Mesenteric fat pad (tissue), 1 donor: ENCODE measurements around the gene PTPRN2. TPM values are rescaled to one million over a fixed set of nuclear protein-coding genes. Genes with fewer than 3 reads are reported as not detected.

ENCODE experiments used
- DNase-seq: peaks from one replicate; pipeline ENCODE4 v3.0.0-alpha.2; 2020; ENCODE audit warnings: low spot score
- total RNA-seq: library from RNA; stranded (reverse); fragmentation: NEBNext Ultra II Directional; extraction: Animal tissue kit (Norgen Biotek cat#: 25700); gene quantifications from one replicate; pipeline ENCODE4 v1.2.1, GENCODE V29; 2021
- donor health status: DM: yes; HTN: yes; CAD: no.

Gene PTPRN2
- total RNA-seq, 1 donor from 2014 or later: 2.6 TPM

DNA sequence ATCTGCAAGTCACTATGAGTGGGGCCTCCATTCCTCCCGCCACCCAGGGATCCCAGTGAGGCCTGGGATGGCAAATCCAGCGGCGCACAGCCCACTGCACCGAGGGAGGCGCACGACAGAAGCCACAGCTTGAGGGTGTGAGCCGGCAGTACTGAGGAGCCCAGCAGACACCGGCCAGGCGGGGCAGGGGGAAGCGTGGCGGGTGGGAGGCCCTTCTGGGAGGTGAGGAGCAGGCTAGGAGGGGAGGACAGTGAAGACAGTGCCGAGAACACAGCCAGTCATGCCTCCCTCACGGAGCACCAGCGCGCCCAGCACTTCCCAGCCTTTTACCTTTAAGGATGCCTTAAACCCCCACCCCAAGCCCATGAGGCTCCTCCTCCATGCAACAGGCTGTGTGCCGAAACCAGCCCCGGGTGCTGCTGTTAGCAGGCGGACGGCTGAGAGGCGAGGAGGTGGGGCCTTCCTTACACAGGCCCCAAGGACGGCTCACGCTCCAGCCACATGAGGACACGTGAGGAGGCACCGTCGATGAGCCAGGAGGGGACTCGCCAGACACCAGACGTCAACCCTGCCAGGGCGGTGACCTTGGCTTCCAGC is 258.5 kb downstream of the PTPRN2 start:
- no peak for DNase-seq

DNA sequence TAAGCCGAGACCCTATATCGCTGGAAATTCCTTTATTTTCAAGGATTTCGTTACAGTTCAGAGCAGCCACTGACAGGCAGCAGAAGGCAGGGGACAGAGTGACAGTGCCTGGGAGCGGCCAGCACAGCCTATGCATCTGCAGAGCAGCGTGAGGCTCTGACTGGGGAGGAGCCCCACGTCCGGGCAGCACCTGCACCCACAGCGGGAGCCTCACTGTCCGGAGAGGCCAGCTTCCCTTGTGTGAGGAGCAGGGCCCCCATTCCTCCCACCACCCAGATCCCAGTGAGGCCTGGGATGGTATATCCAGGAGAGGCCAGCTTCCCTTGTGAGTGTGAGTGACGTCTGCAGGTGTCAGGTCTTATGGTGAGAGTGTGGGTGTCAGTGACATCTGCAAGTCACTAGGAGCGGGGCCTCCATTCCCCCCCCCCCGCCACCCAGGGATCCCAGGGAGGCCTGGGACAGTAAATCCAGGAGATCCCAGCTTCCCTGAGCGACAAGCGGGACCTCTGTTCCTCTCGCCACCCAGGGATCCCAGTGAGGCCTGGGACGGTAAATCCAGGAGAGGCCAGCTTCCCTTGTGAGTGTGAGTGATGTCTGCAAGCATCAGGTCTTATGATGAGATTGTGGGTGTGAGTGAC is 259.1 kb downstream of the PTPRN2 start:
- no peak for DNase-seq

DNA sequence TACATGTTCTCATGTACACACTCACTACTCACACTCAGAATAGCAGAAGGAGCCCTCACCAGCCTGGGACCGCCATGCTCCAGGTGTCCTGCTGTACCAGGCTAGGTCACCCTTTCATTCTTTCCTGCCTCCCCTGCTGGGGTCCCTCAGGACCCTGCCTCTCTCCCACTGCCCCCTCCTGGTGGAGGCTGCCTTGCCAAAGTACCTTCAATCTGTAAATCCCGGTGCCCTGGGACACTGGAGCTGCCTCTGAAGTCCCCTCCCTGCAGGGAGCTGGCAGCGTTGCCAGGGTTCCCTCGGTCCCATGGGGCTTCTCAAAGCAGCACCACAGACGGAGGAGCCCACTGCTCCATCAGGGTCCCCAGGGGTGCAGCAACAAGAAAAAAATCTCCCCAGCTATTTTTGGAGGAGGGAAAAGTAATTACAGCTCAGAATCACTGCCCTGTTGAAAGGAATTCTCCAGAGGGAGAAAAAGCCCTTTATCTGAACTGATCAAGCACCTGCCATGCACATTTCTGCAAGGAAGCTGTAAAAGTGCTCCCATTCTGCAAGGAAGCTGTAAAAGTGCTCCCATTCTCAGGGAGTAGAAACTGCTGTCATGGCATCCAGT is 259.9 kb downstream of the PTPRN2 start:
- no peak for DNase-seq

DNA sequence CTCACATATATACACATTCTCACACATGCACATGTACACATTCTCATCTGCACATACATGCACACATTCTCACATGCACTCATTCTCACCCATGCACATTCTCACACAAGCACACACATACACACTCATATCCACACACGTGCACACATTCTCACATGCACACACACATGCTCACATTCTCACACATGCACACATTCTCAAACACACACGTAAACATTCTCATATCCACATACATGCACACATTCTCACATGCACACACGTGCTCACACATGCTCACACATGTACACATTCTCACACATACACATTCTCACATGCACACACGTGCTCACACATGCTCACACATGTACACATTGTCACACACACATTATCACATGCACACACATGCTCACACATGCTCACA is 260.6 kb downstream of the PTPRN2 start:
- DNase-seq: no peak

DNA sequence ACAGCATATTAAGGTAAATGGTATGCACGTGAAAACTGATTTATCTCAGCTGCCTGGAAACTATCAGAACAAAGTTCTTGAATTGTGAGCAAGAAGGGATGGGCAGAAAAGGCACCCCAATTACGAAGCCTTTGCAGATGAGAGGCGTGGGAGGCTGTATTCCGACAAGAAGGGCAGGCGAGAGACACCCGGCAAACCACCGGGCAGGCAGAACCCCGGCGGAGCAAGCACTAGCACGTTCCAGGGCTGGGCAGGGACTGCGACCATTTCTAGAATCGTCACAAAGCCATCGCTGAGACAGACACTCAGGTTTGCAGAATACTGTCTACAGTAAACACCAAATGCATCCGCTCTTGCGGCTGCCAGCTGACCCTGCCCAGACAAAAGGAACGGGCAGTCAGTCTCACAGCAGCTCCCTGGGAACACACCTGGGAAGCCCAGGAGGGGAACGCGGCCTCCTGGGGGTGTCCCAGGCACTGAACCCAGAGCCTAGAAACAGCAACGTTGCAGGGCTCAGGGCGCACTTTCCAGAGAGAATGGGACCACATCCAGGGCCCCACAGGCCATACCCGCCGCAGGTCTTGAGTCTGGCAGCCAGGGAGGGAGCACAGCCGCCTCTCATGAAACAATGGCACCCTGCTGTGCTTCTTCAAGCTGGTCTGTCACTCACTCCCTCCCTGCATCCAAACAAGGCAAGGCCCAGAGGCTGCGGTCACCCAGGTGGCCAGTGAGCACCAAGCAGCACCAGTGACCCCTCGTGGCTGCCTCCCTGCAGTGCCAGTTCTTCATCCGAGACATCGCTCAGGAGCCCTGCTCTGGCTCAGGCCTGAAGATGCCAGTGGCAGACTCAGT is 261.9 kb downstream of the PTPRN2 start:
- DNase-seq: no peak

DNA sequence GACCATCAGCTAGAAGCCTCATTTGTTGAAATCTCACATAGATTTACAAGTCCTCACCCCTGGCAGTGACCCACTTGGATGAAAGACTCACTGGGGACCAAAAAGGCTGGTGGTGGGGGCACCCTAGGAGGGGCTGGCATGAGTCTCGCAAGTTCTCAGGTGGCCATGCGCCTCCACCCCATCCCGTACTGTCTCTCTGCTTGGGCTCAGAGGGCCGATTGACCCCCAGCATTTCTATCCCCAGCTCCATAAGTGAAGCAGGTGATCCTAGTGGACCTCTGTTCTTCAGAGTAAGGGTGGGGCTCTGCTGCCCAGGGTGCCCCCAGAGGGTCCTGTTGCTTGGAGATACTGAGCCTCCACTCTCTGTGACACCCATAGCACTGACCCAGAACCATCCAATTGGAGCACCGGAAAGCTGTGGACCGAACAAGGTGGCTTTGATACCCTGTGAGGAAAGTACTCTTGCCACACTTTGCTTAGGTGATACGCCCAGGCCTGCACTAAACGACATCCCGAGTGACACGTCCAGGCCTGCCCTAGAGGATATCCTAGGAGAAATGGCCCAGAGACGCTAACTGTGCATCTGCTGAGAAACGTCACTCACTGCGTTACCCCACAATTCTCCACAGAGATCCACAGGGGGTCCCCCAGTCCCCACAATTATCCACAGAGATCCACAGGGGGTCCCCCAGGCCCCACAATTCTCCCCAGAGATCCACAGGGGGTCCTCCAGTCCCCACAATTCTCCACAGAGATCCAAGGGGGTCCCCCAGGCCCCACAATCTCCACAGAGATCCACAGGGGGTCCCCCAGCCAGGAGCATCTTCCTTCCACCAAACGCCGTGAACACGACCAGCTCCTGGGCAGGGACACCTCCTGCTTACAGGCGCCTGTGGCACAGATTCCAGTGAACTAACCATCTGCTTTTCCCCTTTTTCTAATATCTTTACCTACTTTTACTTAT is 262.9 kb downstream of the PTPRN2 start:
- DNase-seq: no peak

DNA sequence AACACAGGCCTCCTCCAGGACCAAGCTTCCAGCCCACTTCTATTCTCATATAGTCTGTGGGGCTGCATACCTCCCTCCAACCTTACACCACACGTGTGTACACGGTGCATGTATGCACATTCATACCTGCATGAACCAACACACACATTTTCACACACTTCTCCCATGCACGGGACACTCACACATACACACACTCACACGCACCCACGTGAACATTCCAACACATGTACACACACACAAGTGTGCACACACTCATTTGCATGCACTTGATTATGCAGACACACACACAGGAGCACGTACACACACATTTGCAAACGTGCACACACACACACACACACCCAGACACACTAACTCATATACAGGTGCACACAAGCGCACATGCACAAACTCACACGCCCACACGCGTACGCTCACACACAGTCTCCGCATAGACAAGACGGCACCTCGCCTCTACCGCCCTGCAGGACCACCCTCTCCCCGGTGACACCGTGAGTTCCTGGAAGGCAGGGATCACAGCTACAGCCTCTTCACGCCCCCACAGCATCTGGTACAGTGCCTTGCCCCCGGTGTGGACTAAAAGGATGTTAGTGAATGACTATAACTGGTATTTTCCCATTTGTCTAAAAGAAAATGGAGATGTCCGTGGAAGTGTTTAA is 263.8 kb downstream of the PTPRN2 start:
- no peak for DNase-seq

DNA sequence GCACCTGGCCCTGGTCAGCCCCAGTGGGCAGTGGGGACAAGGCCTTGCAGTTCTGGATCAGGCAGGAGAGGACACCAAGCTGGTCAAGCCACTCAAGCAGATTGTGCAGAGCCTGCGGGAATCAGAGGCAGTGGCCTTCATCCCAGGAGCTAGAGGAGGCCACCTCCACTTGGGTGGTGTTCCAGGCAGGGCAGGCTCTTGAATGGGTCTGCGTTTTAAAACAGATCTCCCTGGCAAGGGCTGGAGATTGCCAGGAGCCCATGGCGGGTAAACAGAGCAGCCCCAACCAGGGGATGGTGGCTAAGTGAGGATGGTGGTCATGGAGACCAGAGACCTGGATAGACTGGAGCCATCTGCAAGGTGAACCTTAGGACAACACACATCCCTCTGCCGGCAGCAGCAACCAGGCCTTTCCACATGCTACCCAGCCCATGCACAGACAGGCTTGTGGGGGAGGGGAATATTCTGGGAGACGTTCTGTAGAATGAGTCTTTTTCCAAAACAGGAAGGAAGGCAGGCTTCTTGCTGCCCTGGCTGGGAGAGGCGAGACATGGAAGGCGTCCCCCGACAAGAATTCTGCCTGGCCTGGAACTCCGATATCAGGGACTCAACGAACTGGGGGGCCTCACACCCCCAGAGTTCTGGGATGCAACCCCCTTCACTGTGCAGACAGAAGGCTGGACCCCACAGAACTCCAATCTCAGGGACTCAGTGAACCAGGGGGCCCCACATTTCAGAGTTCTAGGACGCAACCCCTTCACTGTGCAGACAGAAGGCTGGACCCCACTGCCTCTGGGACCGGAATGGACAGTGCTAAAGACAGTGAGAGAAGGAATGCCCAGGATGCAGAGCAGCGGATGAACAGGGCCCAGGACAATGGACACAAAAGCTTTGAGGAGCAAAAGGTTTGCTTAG is 264.8 kb downstream of the PTPRN2 start:
- no peak for DNase-seq

DNA sequence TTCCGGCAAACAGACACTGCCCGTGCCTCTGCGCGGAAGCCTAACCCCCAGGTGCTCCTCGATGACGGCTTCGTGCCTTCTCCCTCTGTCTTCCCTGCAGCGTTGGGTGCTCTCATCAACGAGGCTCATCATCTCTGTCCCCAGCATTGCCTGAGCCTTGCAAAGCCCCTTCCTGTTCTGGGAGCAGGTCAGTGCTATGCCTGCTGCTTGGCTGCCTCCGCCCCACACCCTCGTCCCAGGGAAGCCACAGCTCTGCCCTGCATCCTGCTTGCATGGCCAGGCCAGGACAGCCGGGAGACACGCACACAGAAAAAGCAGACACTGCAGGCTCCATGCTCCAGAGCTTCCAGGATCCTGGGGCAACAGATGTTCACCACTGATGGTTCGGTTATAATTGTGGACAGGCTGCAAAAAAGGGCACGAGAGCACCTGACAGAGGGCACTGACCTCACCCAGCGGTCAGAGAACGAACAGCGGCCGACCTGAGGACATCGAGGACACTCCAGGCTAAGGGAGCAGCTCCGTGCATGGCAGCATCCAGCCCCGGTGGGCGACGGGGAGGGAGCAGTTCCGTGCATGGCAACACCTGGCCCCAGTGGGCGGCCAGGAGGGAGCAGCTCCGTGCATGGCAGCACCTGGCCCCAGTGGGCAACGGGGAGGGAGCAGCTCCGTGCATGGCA is 265.5 kb downstream of the PTPRN2 start:
- DNase-seq: no peak

DNA sequence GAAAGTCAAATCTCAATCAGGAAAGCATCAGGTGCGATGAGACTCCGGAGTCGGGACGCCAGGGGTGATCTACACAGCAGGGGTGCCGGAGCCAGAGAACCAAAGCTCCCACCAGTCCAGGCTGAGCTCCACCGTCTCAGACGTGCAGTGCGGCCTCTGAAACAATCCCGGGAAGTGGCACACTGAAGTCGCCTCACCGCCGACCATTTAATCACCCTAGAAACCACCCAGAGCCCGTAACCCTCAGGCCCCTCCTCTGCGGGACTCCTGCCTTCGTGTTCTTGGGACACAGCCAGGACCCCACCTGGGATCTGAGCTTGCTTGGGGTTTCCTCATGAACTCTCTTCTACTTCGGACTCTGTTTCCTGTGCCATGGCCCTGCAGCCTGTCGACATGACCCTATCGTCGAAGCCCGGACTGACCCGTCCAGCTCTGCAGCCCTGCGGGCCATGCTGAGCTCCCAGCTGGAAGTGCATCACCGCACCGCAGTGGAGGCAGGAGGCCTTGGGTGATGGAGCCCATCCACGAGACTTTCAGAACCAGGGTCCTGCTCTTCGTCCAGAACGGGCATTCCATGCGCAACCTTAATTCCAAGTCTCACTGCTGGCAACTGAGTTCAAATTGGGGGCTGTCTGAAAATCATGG is 266.4 kb downstream of the PTPRN2 start:
- DNase-seq: no peak

DNA sequence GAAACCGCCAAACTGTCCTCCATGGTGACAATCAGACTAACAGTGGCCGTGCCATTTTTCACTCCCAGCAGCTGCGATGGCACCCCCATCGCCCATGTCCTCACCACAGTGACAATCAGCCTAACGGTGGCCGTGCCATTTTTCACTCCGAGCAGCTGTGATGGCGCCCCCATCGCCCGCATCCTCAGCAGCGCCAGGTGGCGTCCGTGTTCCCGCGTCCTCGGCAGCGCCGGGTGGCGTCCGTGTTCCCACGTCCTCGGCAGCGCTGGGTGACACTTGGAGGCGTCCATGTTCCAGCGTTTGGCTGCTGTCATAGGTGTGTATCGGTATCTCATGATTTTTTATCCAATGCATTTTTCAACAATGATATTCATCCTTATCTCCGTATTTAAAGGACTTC is 267.3 kb downstream of the PTPRN2 start:
- DNase-seq: no peak

DNA sequence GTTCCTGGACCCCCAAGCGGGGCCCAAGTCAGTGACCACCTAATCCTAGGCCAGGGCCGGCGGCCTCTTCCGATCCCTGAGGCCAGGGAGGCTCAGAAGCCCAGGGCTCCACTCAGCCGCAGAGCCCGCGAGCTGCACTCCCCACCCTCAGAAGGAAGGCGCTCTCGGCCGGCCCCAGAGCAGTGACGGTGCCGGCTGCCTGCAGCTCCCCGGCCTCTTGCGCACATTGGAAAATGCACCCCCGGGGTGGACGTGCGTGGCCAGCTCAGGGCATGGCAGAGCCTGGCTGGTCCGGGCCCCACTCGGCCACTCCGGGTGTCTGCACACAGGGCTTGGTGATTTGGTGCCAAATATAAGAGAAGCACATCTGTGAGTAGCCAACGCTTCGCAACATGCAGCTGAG is 269.1 kb downstream of the PTPRN2 start:
- no peak for DNase-seq

DNA sequence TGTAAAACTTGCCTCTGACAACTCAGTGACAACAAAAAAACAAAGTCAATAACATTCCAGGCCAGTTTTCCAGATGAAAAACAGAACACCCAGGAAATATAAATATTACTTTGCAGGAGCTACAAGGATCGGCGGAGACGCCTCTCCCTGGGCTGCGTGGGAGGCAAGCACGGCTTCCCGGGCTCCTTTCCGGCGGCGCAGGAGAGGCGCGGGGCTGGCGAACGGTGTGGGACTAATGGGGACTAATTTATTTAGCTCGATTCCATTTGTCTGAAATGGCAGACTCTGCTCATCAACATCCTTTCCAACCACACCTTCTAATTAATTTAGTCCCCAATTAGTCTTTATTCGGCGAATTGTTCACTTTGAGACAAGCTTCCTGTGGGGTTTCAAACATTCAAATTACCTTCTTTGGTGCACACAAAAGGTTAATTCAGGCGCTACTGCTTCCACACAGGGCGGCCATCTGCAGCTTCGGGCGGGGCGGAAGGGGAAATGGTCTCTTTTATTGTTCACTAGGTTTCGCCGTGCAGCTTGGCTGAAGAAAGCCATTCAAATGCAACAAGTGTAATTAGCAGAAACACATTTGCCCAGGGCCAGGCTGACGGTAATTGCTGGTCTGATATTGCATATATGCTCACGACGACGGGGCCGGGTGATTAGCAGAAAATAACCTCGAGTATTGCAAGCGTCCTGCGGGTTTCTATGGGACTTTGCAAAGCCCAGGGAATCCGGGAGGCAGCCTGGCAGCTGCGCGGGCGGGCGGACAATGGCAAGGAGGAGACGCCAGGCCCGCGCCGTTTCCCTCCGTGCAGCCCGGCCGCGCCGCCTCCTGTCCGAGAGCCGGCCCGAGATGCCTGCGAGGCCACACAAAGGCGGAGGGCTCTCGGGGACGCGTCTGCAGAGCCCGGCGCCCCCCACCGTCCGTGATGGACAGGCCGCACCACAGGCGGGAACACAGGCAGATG is 270.1 kb downstream of the PTPRN2 start:
- DNase-seq: no peak

DNA sequence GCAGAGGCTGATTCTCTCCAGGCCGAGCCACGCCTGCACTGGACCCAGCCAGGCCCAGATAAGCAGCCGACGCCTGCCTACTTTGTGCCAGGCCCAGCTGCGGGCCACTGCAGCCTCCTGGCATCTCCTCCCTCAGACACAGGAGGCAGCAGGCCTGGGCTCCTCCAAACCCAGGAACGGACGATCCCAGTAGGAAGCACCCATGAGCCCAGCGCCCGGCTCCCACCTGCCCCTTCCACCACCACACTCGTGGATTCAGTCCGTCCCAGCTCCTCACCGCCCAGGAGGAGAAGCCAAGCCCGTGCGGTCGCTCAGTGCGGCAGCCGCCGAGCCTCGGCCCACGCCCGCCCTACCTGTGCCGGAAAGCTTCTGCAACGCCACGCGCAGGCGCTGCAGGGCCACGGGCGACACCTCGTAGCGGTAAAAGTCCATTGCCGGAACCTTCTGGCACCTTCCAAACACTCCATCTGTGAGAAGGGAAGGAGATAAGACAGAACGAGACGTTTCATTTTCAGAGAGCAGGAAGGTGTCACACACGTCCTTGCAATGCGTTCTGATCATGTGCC is 271.1 kb downstream of the PTPRN2 start:
- no peak for DNase-seq

DNA sequence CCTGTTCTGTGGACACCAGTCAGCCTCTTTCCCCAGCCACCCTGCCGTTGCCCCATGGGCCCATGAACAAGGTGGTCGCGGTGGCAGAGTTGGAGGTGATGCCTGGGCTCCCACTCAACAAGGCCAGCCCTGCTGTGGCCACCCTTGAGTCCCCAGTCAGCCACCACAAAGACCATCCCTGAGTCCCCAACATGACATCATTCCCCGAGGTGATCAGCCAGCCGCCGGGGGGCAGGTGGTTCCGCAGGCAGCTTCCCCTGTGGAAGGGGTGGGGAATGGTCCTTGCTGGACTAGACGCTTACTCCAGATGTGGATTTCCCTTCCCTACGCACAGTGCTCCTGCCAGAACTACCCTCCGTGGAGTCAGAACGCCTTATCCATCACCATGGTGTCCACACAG is 271.7 kb downstream of the PTPRN2 start:
- DNase-seq: no peak

DNA sequence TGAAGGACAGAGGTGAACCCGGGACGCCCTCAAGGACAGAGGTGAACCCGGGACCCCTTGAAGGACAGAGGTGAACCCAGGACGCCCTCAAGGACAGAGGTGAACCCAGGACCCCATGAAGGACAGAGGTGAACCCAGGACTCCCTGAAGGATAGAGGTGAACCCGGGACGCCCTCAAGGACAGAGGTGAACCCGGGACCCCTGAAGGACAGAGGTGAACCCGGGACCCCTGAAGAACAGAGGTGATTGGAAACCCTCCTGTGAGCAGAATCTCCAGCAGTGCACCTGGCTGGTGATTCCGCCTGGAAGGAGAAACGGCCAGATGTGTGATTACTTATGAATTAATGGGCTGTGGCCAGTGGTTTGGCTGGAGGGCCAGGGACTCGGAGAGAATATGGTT is 272.3 kb downstream of the PTPRN2 start:
- DNase-seq: no peak

DNA sequence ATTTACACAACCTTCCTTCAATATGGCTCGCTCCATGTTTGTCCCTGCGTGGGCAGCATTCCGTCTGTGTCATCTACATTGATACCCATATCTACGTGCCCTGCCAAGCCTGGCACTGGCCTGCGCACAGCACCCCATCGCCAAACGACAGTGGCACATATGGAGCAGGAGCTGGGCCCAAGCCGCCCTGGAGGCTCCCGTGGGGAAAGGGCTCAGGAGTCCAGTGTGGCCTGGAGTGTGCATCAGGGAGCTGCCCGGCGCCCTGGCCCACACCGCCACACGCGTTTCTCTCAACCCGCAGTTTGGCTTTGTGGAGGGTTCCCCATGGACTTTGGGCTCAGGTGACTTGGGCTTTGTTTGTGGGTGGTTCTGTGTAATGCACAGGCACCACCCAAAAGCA is 273.2 kb downstream of the PTPRN2 start:
- DNase-seq: no peak
